HK-2 (cell line): ENCODE results near the gene MYMK.

Experiments
- DNase-seq: peaks from one replicate; pipeline ENCODE4 v3.0.0-alpha.2; 2018; ENCODE audit not compliant: unreplicated experiment

MYMK gene

GRCh38 chr9:133505186-133505830, 19.5 kb downstream of the MYMK start:
- DNase-seq, result no peak

DNA sequence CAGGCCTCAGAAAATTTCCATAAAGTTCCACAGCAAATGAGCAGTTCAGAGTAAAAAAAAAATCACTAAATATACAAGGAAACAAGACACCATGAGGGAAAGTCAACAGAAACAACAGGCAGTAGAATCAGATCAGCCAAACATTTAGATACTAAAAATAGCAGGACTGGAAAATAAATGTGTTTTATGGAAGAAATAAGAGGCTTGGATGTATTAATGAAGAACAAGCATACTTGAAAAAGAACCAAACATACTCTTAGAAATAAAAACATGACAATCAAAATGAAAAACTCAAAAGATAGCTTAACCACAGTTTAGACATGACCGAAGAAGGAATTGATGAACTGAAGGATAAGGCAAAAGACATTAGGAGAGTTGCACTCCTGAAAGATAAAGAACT, 22.6 kb downstream of the MYMK start:
- no peak for DNase-seq

DNA sequence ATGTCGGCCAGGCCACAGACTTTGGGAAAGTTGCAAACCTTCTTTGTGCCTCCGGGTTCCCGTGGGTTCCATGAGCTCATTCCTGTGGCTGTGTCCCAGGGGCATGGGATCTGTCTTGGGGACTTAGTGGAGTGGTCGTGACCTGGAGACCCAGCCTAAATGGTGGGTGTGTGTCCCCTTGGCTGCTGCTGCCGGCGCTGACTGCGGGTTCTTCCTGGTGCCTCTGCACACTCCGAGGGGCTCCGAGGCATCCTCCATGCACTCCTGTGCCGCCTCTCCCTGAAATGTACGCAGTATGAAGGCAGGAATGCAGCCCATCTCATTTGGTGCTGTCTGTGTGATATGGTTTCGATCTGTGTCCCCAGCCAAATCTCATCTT, 24.9 kb downstream of the MYMK start:
- no peak for DNase-seq

GRCh38 chr9:133499132-133499891, 25.4 kb downstream of the MYMK start:
- no peak for DNase-seq

- no peak for DNase-seq
Measured at GRCh38 chr9:133496861-133497842, 27.6 kb downstream of the MYMK start.

GRCh38 chr9:133495327-133496293, 29.1 kb downstream of the MYMK start:
- DNase-seq, result no peak

DNA sequence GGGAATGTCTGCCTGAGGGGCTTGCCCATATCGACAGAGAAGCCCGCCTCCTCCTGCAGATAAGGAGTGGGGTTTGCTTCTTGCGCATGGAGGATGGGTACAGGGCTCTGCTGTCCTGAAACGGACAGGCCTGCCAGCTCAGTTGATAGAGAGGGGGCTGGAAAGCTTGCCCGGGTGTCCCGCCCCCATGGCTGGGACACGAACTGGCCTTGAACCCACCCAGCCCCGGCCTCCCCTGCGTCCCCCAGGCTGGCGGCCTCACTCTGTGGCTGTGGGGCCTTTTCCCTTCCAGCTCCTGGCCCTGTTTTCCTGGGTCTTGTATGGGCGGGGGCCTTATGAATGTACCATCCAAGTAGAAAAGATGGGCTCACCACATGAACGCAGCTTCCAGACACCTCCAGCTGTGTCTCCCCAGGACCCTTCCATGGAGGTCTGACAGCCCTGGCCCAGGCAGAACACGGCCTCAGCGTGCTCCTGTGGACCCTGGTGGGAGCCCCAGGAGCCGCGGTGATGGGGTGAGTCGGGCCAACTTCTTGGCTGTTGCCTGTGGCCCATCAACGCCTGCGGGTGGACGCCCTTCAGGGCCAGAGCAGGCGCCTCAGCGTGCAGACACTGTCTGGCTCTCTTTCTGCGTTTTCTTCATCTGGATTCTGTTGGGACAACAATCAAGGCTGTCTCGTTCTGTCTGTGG, 30.0 kb downstream of the MYMK start:
- DNase-seq, result no peak

GRCh38 chr9:133493845-133494540, 30.8 kb downstream of the MYMK start:
- DNase-seq, result no peak

DNA sequence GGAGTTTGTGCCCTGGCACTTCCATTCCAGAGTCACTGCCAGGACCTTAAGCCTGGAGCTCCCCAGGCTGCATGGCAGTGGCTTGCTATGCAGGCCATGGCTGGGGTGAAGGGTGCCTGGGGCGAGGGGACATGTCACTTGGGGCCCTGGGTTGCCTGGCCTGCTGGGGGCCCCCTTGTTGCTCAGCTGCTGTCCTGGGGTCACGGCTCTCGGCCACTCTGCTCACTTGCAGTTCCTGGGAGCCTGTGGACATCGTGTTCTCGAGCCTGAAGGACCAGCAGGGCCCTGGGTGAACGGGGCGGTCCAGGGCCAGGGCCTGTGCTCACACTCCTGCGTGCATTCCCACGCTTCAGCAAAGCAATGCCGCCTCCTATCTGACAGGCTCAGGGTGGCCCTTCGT, 31.3 kb downstream of the MYMK start:
- no peak for DNase-seq

DNA sequence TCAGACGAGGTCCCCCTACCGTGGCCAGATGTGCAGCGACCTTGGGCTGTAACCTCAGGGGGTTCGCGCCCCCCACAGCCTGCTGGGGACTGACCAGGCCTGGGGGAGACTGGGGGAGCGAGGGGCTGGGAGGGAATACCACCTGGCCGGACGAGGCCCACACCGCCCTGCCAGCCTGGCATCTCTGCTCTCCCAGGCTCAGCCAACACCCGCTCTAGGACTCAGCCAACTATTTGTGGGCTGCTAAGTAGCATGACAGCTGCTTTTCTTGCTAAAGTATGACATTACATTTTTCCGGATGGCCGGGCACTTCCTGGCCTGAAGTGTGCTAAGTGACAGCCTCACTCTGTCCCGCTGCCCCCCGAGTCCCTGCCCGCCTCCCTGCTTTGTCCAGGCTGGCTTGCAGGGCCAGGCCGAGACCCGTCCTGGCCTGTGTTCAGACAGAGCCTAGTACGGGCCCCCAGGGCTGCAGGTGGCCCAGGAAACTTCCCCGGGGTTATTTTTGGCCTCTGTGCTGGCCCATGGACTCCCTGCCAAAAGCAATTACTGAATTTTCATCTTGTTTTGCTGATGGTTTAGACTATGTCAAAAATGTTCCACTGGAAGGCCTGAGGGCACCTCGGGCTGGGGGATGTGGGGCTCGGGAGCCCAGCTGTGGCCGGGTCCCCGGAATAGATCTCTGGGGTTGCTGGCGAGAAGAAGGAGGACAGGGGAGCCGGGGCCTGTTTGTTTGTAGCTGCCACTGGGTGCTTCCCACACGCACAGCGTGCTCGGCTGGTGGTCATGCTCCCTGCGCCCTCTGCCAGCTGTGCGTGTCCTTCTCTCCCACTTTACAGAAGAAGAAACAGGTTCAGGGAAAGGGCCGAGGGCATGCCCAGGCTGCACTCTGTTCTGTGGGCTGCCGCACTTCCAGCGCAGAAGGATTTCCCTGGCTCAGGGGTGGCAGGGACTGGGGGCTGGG, 32.4 kb downstream of the MYMK start:
- no peak for DNase-seq

GRCh38 chr9:133491656-133491925, 33.2 kb downstream of the MYMK start:
- no peak for DNase-seq

- no peak for DNase-seq
Measured at GRCh38 chr9:133490865-133491655, 33.7 kb downstream of the MYMK start.

DNA sequence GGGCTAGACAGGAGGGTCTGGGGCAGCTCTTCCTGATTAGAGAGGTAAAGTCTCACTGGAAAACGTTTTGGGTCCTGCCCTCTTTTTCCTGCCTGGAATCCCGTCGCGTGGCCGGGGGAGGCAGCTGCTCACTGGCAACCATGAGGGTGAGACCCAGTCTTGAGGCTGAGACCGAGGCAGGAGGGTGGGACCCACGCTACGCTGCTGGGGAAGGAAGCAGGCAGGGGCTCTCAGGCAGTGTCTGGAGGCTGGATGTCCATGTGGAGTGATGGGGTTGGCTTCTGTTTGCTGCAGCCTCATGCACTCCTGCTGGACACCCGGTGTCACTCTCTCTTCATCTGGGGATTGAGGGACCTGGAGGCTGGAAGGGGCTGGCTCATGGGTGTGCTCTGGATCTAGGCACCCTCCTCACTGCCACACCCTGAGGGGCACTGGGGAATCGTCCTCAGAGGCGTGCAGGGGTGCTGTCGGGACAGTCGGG, 34.5 kb downstream of the MYMK start:
- no peak for DNase-seq

GRCh38 chr9:133489253-133490190, 35.2 kb downstream of the MYMK start:
- DNase-seq, result no peak

DNA sequence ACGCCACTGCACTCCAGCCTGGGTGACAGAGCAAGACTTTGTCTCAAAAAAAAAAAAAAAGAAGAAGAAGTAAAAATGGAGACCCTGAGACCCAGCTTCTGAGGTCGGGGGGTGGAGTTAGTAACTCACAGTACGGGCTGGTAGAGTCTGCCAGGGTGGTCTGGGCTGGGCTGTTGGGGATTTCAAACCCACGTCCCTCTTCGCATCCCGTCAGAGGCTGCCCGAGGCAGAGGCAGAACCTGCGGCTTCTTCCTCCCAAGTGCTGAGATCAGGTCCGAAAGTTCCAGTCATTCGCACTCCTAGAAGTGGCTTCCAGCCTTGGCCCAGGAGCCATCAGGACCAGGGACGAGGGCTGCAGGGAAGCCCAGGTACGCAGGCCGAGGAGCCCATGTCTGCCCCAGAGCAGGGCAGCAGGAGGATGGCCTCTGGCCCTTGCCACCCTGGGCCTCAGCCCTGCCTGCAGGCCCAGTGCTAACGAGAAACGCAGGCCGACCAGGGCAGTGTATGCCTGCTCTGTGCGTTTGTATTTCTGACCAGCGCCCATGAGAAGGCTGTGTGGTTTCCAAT, 36.0 kb downstream of the MYMK start:
- no peak for DNase-seq

DNA sequence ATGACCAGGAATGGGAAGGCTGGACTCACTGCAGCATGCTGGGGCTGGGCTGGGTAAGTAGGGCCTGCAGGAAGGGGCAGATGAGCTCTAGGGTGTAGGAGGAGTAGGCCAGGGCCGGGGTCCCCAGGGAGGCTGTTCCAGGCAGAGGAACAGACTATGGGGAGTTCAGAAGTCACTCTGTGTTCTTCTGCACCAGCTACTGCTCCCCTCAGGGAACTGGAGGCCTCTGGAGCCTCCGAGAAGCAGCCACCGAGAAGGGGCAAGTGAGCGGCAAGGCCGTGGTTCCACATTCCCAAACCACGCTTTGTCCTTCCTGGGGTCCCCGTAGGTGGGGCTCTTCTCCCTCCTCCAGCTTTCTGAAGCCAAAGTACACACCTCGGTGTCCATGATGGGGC, 37.4 kb downstream of the MYMK start:
- DNase-seq, result no peak
